OCI-LY1 (cell line): ENCODE results near the gene ZC3H11A.

Experiments used
- H2AFZ ChIP-seq: fragments of 200-600 bp; sonication (generic), shearing (Covaris generic); 2 replicates; pipeline ENCODE4 v1.6.0; 2014; ENCODE audit warnings: antibody characterized with exemption, mild to moderate bottlenecking, low read length
- H3F3A ChIP-seq: fragments of 200-600 bp; sonication (generic), shearing (Covaris generic); 2 replicates; pipeline ENCODE4 v1.6.0; 2014; ENCODE audit warnings: mild to moderate bottlenecking, antibody characterized with exemption, low read length, moderate library complexity; ENCODE audit not compliant: insufficient read depth
- H3K27ac ChIP-seq: fragments of 200-600 bp; sonication (generic); 2 replicates; pipeline ENCODE4 v1.5.1; 2014; ENCODE audit warnings: low read length, mixed run types, mild to moderate bottlenecking, low read depth; ENCODE audit not compliant: poor library complexity, severe bottlenecking
- H3K27me3 ChIP-seq: fragments of 200-600 bp; sonication (generic); 2 replicates; pipeline ENCODE4 v1.6.0; 2014; ENCODE audit warnings: antibody characterized with exemption, mild to moderate bottlenecking, low read length, moderate library complexity; ENCODE audit not compliant: insufficient read depth
- H3K36me3 ChIP-seq: fragments of 200-600 bp; sonication (generic); 2 replicates; pipeline ENCODE4 v1.6.1; 2014; ENCODE audit warnings: mild to moderate bottlenecking, antibody characterized with exemption, low read length, moderate library complexity, mixed read lengths; ENCODE audit not compliant: insufficient read depth
- H3K4me1 ChIP-seq: fragments of 200-600 bp; sonication (generic); 2 replicates; pipeline ENCODE4 v1.5.1; 2014; ENCODE audit warnings: mild to moderate bottlenecking, low read length, moderate library complexity; ENCODE audit not compliant: insufficient read depth, severe bottlenecking
- H3K4me2 ChIP-seq: fragments of 200-600 bp; sonication (generic), shearing (Covaris generic); 2 replicates; pipeline ENCODE4 v1.6.1; 2014; ENCODE audit warnings: low read length
- H3K4me3 ChIP-seq: fragments of 200-600 bp; sonication (generic); 2 replicates; pipeline ENCODE4 v1.5.1; 2014; ENCODE audit warnings: low read length, low read depth, mild to moderate bottlenecking, mixed read lengths; ENCODE audit not compliant: poor library complexity, severe bottlenecking
- H3K79me2 ChIP-seq: fragments of 200-600 bp; shearing (Covaris generic); 2 replicates; pipeline ENCODE4 v1.6.1; 2016; ENCODE audit warnings: mixed run types, low read length, mixed read lengths; ENCODE audit not compliant: insufficient read depth
- H3K9ac ChIP-seq: fragments of 200-600 bp; sonication (generic), shearing (Covaris generic); 2 replicates; pipeline ENCODE4 v1.6.1; 2014; ENCODE audit warnings: mild to moderate bottlenecking, low read length, mixed read lengths
- H3K9me2 ChIP-seq: fragments of 200-600 bp; sonication (generic), shearing (Covaris generic); 2 replicates; pipeline ENCODE4 v1.6.1; 2014; ENCODE audit warnings: low read depth, mild to moderate bottlenecking, low read length, mixed read lengths
- H3K9me3 ChIP-seq: fragments of 200-600 bp; shearing (Covaris generic); 2 replicates; pipeline ENCODE4 v1.6.1; 2014; ENCODE audit warnings: low read length, mixed read lengths
- H4K20me1 ChIP-seq: fragments of 200-600 bp; sonication (generic), shearing (Covaris generic); 2 replicates; pipeline ENCODE4 v1.6.0; 2016; ENCODE audit warnings: mild to moderate bottlenecking, low read length; ENCODE audit not compliant: insufficient read depth
- CTCF ChIP-seq: fragments of 200-600 bp; sonication (generic), shearing (Covaris generic); IDR thresholded peaks from 2 replicates; pipeline ENCODE4 v1.5.1; 2017; ENCODE audit warnings: mild to moderate bottlenecking, antibody characterized with exemption, low read length, moderate library complexity, mixed read lengths
- EZH2 ChIP-seq: fragments of 200-600 bp; sonication (generic), shearing (Covaris generic); IDR thresholded peaks from 2 replicates; pipeline ENCODE4 v1.8.0; 2017; ENCODE audit warnings: borderline replicate concordance, mixed run types, mild to moderate bottlenecking, antibody characterized with exemption, low read length, moderate library complexity, mixed read lengths

Gene ZC3H11A

GRCh38 chr1:203818399-203818798 is 23.0 kb downstream of the ZC3H11A start:
- Histone ChIP-seq H3K27me3 (no peaks in the 10 kb centered on the region), H3K79me2 (peaks cover 6% of the 10 kb centered on the region; the same call in 1 of the 2 replicates), H3K9me3 (no peaks in the 10 kb centered on the region), H3K36me3 (peaks cover 82% of the 10 kb centered on the region), H3K4me3 (peak overlapping the region; percentile 18), H3K9ac (peak overlapping the region; percentile 7; the same call in 1 of the 2 replicates), H4K20me1 (no peaks in the 10 kb centered on the region), H3K9me2 (no peaks in the 10 kb centered on the region), H3K27ac (peak overlapping the region; percentile 90), H2AFZ (no peak overlapping the region), H3F3A (peaks cover 10% of the 10 kb centered on the region; the same call in 1 of the 2 replicates), H3K4me2 (peak overlapping the region; percentile 62), H3K4me1 (peaks cover 32% of the 10 kb centered on the region)
- TF ChIP-seq CTCF (no peak), EZH2 (no peak)

- no peaks in the 10 kb centered on the region; the same call in 1 of the 2 replicates for H3K79me2 ChIP-seq
These were observed 27.9 kb downstream of the ZC3H11A start for GRCh38 chr1:203823306-203823705.

GRCh38 chr1:203826175-203826574 is 30.8 kb downstream of the ZC3H11A start:
- Histone ChIP-seq H4K20me1 (no peaks in the 10 kb centered on the region), H3K36me3 (peaks cover 94% of the 10 kb centered on the region)

More at GRCh38 chr1:203823306-203823705, 27.9 kb downstream of the ZC3H11A start:
- Histone ChIP-seq H2AFZ (no peak overlapping the region), H3K27me3 (no peaks in the 10 kb centered on the region), H3K9ac (no peak overlapping the region), H3K27ac (no peak overlapping the region), H3K9me3 (no peaks in the 10 kb centered on the region), H3K4me1 (peaks cover 10% of the 10 kb centered on the region), H3F3A (0 out of 2 replicates have a peak, but pooled peaks cover 1% of the 10 kb centered on the region), H3K36me3 (peaks cover 88% of the 10 kb centered on the region), H3K4me3 (no peak overlapping the region), H3K9me2 (no peaks in the 10 kb centered on the region), H4K20me1 (no peaks in the 10 kb centered on the region), H3K4me2 (no peak overlapping the region)
- TF ChIP-seq CTCF (no peak), EZH2 (no peak)

More at GRCh38 chr1:203826175-203826574, 30.8 kb downstream of the ZC3H11A start:
- Histone ChIP-seq H3K27ac (no peak overlapping the region), H3K4me2 (no peak overlapping the region), H3K4me3 (no peak overlapping the region), H2AFZ (no peak overlapping the region), H3K27me3 (no peaks in the 10 kb centered on the region), H3K79me2 (no peaks in the 10 kb centered on the region; the same call in 1 of the 2 replicates), H3K9me2 (no peaks in the 10 kb centered on the region), H3F3A (no peaks in the 10 kb centered on the region), H3K4me1 (no peaks in the 10 kb centered on the region), H3K9me3 (no peaks in the 10 kb centered on the region), H3K9ac (no peak overlapping the region)
- TF ChIP-seq EZH2 (no peak), CTCF (no peak)
